Mammary epithelial cell (primary cell): Measurements from ENCODE around the gene LMAN1L.

Source experiments
- CTCF ChIP-seq, 2 donors: IDR thresholded peaks in 1 of 2; conservative IDR thresholded peaks in 1 of 2; 2 replicates each; pipeline ENCODE4 v1.5.1; 2011 to 2012; ENCODE audit warnings: inconsistent platforms in 2 of 2, low read length in 2 of 2, mild to moderate bottlenecking in 2 of 2, control low read depth in 1 of 2, low read depth in 1 of 2; ENCODE audit not compliant: insufficient read depth in 1 of 2; ENCODE audit errors: extremely low read depth in 1 of 2
- EZH2 ChIP-seq: IDR thresholded peaks from 2 replicates; pipeline ENCODE4 v1.6.1; 2012; ENCODE audit warnings: low read length, inconsistent platforms, borderline replicate concordance

DNA sequence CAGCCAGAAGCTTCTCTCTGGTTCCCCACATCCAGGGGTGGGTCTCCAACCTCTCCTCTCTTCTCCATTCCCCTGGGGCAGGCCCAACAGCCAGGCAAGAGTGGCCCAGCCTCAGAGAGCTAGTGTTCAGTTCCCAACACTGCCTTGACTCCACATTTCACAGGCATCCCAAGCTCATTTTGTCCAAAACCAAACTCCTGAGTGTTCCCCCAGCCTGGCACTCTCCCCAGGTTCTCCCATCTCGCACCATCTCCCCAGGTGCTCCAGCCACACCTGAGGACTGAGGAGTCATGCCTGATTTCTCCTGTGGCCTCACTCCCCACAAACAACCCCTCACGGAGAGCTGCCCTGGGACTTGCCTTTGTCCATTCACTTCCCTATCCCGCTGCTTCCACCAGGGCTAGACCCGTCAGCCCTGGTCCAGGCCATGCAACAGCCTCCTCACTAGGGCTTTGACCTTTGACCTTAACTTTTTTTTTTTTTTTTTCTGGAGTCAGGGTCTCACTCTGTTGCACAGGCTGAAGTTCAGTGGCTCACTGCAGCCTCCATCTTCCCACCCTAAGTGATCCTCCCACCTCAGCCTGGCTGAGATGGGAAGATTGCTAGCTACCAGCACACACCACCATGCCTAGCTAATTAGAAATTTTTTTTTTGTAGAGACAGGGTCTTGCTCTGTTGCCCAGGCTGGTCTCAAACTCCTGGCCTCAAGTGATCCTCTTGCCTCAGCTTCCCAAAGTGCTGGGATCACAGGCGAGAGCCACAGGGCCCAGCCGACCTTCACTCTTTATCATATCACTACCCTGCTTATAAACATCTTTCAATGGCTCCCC is 34.7 kb upstream of the LMAN1L start:
- TF ChIP-seq CTCF (conservative IDR thresholded peaks at IDR 0.05 in 1 of 2, IDR thresholded peaks at IDR 0.05 in 1 of 2; ENCODE audit: extremely low read depth in 1 of 2, insufficient read depth in 1 of 2, low read depth in 1 of 2, low read length in 2 of 2), result no peak
- no peak for TF ChIP-seq EZH2
